Measurements from ENCODE around the gene EYS.

DNA sequence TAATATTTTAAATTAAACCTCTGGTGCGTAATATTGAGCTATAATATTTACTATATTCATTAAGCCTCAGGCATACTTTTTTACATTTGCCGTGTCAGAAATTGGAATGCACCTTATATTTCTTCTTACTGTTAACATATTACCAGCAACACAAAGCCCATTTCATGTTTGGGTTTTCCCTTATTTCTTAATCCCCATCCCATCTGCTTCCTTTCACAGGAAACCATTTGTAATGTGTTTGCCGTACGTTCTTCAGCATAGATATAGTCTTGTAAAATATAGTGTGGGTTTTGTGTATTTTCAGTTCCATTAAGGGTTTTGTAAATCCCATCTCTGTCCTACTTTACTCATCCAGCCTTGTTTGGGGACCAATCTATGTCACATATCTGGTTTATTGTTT, 6.5 kb downstream of the EYS start:
- TF ChIP-seq ZNF274 (IDR thresholded peaks at IDR 0.05; ENCODE audit: low read depth, low read length) (no peak), SUZ12 (IDR thresholded peaks at IDR 0.05; ENCODE audit: extremely low read depth, insufficient read depth, insufficient read length) (no peak), YY1 (IDR thresholded peaks at IDR 0.05; ENCODE audit: insufficient read depth, insufficient read length) (no peak)
